HAP-1 (cell line): ENCODE data around the gene SSU72.
A peak's percentile ranks its signal among the peaks of the same experiment; 100 is the strongest.
"Not testable (repeated sequence)": the region's sequence is repeated elsewhere in the genome, so short reads cannot be mapped to it uniquely, and the experiment has no call there.

ENCODE experiments used
- DNase-seq, 2 experiments: peaks; one replicate each; pipeline ENCODE4 v3.0.0-alpha.2; 2016 to 2020; ENCODE audit warnings: low spot score in 2 of 2
- H3K27me3 ChIP-seq: fragments of 250-450 bp; sonication (Bioruptor Pico); 2 replicates; pipeline ENCODE4 v1.5.1; 2020; ENCODE audit warnings: low read depth, mild to moderate bottlenecking, moderate library complexity
- H3K36me3 ChIP-seq: fragments of 250-450 bp; sonication (Bioruptor Pico); replicated peaks from 2 replicates; pipeline ENCODE4 v1.5.1; 2020; ENCODE audit warnings: mild to moderate bottlenecking
- H3K4me1 ChIP-seq: fragments of 250-450 bp; sonication (Bioruptor Pico); 2 replicates; pipeline ENCODE4 v1.5.1; 2020; ENCODE audit warnings: mild to moderate bottlenecking
- H3K4me3 ChIP-seq: fragments of 250-450 bp; sonication (Bioruptor Pico); 2 replicates; pipeline ENCODE4 v1.5.1; 2020; ENCODE audit warnings: mild to moderate bottlenecking, moderate library complexity
- H3K9me3 ChIP-seq: fragments of 250-450 bp; sonication (Bioruptor Pico); 2 replicates; pipeline ENCODE4 v1.5.1; 2020; ENCODE audit warnings: mild to moderate bottlenecking, moderate library complexity
- in situ Hi-C: fragments of 300-500 bp; cut with MboI; formaldehyde crosslinking; loops from 3 replicates; pipeline ENCODE4 v1.14.3; 2020; ENCODE audit warnings: low sequenced_read_pairs, inconsistent platforms, mixed read lengths

SSU72 gene

GRCh38 chr1:1523226-1523625 lies 51.4 kb downstream of the SSU72 start:
- H3K4me1 ChIP-seq, in situ Hi-C loops, H3K27me3 ChIP-seq, DNase-seq, H3K9me3 ChIP-seq, H3K4me3 ChIP-seq: not testable (repeated sequence)
- peaks cover 35% of the 10 kb centered on the region for H3K36me3 ChIP-seq

GRCh38 chr1:1522536-1522935 lies 52.1 kb downstream of the SSU72 start:
- H3K4me1 ChIP-seq, in situ Hi-C loops: not testable (repeated sequence)
- peaks cover 34% of the 10 kb centered on the region for H3K36me3 ChIP-seq

GRCh38 chr1:1521331-1521730 lies 53.3 kb downstream of the SSU72 start:
- no peak for DNase-seq
- H3K9me3 ChIP-seq, result no peaks in the 10 kb centered on the region
- no peaks in the 10 kb centered on the region for H3K27me3 ChIP-seq
- in situ Hi-C loops, result no loop called here
- H3K4me3 ChIP-seq, result no peak overlapping the region
- no peaks in the 10 kb centered on the region for H3K4me1 ChIP-seq
- peaks cover 35% of the 10 kb centered on the region for H3K36me3 ChIP-seq

More at GRCh38 chr1:1522536-1522935, 52.1 kb downstream of the SSU72 start:
- not testable (repeated sequence) for H3K9me3 ChIP-seq, H3K27me3 ChIP-seq, DNase-seq, H3K4me3 ChIP-seq

- in situ Hi-C loops, H3K4me1 ChIP-seq, H3K9me3 ChIP-seq, H3K27me3 ChIP-seq, H3K4me3 ChIP-seq, DNase-seq: not testable (repeated sequence)
- H3K36me3 ChIP-seq, result peaks cover 37% of the 10 kb centered on the region
These were observed 54.7 kb downstream of the SSU72 start for GRCh38 chr1:1519805-1520505.

GRCh38 chr1:1518621-1519007 lies 56.0 kb downstream of the SSU72 start:
- H3K27me3 ChIP-seq, H3K4me3 ChIP-seq, DNase-seq, H3K4me1 ChIP-seq, in situ Hi-C loops, H3K9me3 ChIP-seq: not testable (repeated sequence)
- H3K36me3 ChIP-seq, result peaks cover 41% of the 10 kb centered on the region

GRCh38 chr1:1517973-1518620 lies 56.6 kb downstream of the SSU72 start:
- no peaks in the 10 kb centered on the region for H3K4me1 ChIP-seq
- H3K4me3 ChIP-seq, result no peak overlapping the region
- no peak for DNase-seq
- H3K27me3 ChIP-seq, result no peaks in the 10 kb centered on the region
- in situ Hi-C loops, result no loop called here
- H3K9me3 ChIP-seq, result no peaks in the 10 kb centered on the region
- H3K36me3 ChIP-seq, result peaks cover 41% of the 10 kb centered on the region

- DNase-seq, H3K9me3 ChIP-seq, H3K4me3 ChIP-seq, H3K4me1 ChIP-seq, H3K27me3 ChIP-seq, in situ Hi-C loops: not testable (repeated sequence)
- peaks cover 36% of the 10 kb centered on the region for H3K36me3 ChIP-seq
These were observed 57.7 kb downstream of the SSU72 start for GRCh38 chr1:1516923-1517322.

GRCh38 chr1:1514376-1514775 lies 60.3 kb downstream of the SSU72 start:
- H3K27me3 ChIP-seq, in situ Hi-C loops, H3K9me3 ChIP-seq, DNase-seq, H3K4me3 ChIP-seq, H3K4me1 ChIP-seq: not testable (repeated sequence)
- peaks cover 21% of the 10 kb centered on the region for H3K36me3 ChIP-seq

- H3K4me1 ChIP-seq, H3K9me3 ChIP-seq, H3K27me3 ChIP-seq, in situ Hi-C loops, DNase-seq: not testable (repeated sequence)
- peaks cover 21% of the 10 kb centered on the region for H3K36me3 ChIP-seq
- H3K4me3 ChIP-seq, result peak overlapping the region; percentile 27
These were observed 61.0 kb downstream of the SSU72 start for GRCh38 chr1:1513675-1514074.

- H3K9me3 ChIP-seq, in situ Hi-C loops, H3K4me1 ChIP-seq, H3K27me3 ChIP-seq, DNase-seq: not testable (repeated sequence)
- H3K36me3 ChIP-seq, result peaks cover 16% of the 10 kb centered on the region
- peak overlapping the region; percentile 100 for H3K4me3 ChIP-seq
These were observed 62.2 kb downstream of the SSU72 start for GRCh38 chr1:1512425-1512824.

- Histone ChIP-seq H3K4me1 (peaks cover 5% of the 10 kb centered on the region; the same call in 1 of the 2 replicates), H3K27me3 (no peaks in the 10 kb centered on the region), H3K9me3 (0 out of 2 replicates have a peak, but pooled peaks cover 3% of the 10 kb centered on the region), H3K4me3 (peak within 1 kb of the TSS; percentile 100), H3K36me3 (peaks cover 12% of the 10 kb centered on the region)
- DNase-seq, result peak; percentile 92 to 98
- in situ Hi-C loops, result no loop called here
These were observed 63.0 kb downstream of the SSU72 start, which contains the start of gene ATAD3A for GRCh38 chr1:1511533-1512285. ATAD3A (plus strand) TSS chr1:1512162; CDS start chr1:1512269, 107 bp downstream.

- H3K9me3 ChIP-seq, result 0 out of 2 replicates have a peak, but pooled peaks cover 3% of the 10 kb centered on the region
- peak overlapping the region; percentile 100 for H3K4me3 ChIP-seq
- peak; percentile 13 to 49 for DNase-seq
- peaks cover 5% of the 10 kb centered on the region; the same call in 1 of the 2 replicates for H3K4me1 ChIP-seq
- H3K36me3 ChIP-seq, result peaks cover 8% of the 10 kb centered on the region
- H3K27me3 ChIP-seq, result no peaks in the 10 kb centered on the region
- in situ Hi-C loops, result no loop called here
These were observed 63.6 kb downstream of the SSU72 start for GRCh38 chr1:1510912-1511532.

- H3K36me3 ChIP-seq, H3K4me3 ChIP-seq, in situ Hi-C loops, H3K9me3 ChIP-seq, H3K27me3 ChIP-seq, DNase-seq: not testable (repeated sequence)
- H3K4me1 ChIP-seq, result peaks cover 11% of the 10 kb centered on the region
These were observed 65.2 kb downstream of the SSU72 start for GRCh38 chr1:1509465-1509850.
